Activated CD4-positive, alpha-beta T cell treated with anti-CD3 and anti-CD28 coated beads, Interleukin-2, amount 10 ng/mL, durations not matched to agents 7 days and 5 days (primary cell): ENCODE measurements around the gene CLTRN. TPM values are rescaled to one million over a fixed set of nuclear protein-coding genes. Genes with fewer than 3 reads are reported as not detected.
"Not testable (repeated sequence)": the region's sequence is repeated elsewhere in the genome, so short reads cannot be mapped to it uniquely, and the experiment has no call there.

Source experiments
- CTCF ChIA-PET: fragments of 350-600 bp; sonication (Branson Sonifier 250); formaldehyde crosslinking; loops from one replicate; lab custom pipeline; 2021; ENCODE audit warnings: antibody characterized with exemption; lab: Charles Lee
- POLR2A ChIA-PET: fragments of 350-600 bp; sonication (Branson Sonifier 250); formaldehyde crosslinking; loops from one replicate; lab custom pipeline; 2021; ENCODE audit warnings: antibody characterized with exemption; lab: Charles Lee
- DNase-seq: peaks from one replicate; pipeline ENCODE4 v3.0.0-alpha.2; 2020
- H3K27ac Mint-ChIP-seq: one replicate; pipeline ENCODE4 v1.8.0; 2021; ENCODE audit warnings: mild to moderate bottlenecking, moderate library complexity, mixed read lengths
- H3K27me3 Mint-ChIP-seq: one replicate; pipeline ENCODE4 v1.8.0; 2021; ENCODE audit warnings: mixed read lengths
- H3K36me3 Mint-ChIP-seq: one replicate; pipeline ENCODE4 v1.8.0; 2021; ENCODE audit warnings: low read depth, mixed read lengths
- H3K4me1 Mint-ChIP-seq: one replicate; pipeline ENCODE4 v1.8.0; 2021; ENCODE audit warnings: mixed read lengths
- H3K4me3 Mint-ChIP-seq: one replicate; pipeline ENCODE4 v1.8.0; 2021; ENCODE audit warnings: mild to moderate bottlenecking, moderate library complexity, mixed read lengths
- H3K9me3 Mint-ChIP-seq: one replicate; pipeline ENCODE4 v1.8.0; 2021; ENCODE audit warnings: mixed read lengths
- total RNA-seq, 2 experiments: library from RNA; stranded (reverse); gene quantifications; one replicate each; pipeline ENCODE4 v1.2.3, GENCODE V29; 2021

CLTRN gene, protein sequence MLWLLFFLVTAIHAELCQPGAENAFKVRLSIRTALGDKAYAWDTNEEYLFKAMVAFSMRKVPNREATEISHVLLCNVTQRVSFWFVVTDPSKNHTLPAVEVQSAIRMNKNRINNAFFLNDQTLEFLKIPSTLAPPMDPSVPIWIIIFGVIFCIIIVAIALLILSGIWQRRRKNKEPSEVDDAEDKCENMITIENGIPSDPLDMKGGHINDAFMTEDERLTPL
- under 1 TPM; 0.17 to 0.21 TPM for total RNA-seq

DNA sequence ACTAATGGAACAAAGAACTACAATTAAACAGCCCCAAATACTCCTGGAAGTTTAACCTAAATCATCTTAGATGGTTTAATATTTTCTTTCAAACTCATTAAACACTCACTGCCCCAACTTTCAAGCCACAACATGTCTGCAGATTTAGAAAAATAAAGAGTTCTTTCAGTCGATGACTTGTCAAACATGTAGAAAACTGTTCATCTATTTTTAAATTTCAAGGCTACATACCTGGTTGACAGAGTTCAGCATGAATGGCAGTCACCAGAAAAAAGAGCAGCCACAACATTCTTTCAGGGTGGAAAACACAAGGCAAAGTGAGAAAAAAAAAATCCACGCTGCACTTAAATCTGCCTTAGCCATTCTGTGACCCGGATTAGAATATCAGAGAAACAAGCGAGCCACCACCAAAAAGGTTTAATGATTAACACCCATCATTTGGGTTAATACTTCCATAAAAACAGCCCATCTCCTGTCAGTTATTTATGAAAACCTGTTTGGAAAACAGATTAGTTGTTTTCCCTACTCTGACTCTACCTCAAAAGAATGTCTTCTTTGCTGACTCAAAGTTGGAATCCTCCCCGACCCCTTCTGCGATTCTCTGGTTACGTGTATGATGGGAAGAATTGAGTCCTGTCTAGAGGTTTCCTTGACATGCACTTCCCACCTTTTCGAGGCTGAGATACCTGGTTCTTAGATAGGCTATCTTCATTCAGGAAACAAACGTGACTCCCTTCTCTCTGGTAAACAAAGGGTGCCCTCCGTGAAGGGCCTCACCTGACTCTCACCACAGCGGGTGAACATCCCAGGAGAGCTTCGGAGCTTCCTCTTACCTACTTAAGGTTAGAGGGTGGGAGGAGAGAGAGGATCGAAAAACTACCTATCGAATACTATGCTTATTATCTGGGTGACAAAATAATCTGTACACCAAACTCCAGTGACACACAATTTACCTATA lies at the start of gene CLTRN:
Gene CLTRN, minus strand, starts transcription at position 319 of the 958 bp plus-strand sequence. Its CDS starts 30 bp downstream, at position 289.
- Mint-ChIP-seq H3K27me3 (peaks cover 9% of the 10 kb centered on the region), H3K4me3 (no peak within 1 kb of the TSS), H3K9me3 (no peaks in the 10 kb centered on the region), H3K36me3 (no peaks in the 10 kb centered on the region), H3K27ac (no peak within 1 kb of the TSS), H3K4me1 (no peaks in the 10 kb centered on the region)
- DNase-seq, result no peak
- ChIA-PET CTCF (interaction anchor here (1.1 kb wide), 1 partner anchor 1930 kb away, joined by 3 read pairs; the partner anchor contains the start of genes OFD1 and TRAPPC2), POLR2A (no interaction called here)

DNA sequence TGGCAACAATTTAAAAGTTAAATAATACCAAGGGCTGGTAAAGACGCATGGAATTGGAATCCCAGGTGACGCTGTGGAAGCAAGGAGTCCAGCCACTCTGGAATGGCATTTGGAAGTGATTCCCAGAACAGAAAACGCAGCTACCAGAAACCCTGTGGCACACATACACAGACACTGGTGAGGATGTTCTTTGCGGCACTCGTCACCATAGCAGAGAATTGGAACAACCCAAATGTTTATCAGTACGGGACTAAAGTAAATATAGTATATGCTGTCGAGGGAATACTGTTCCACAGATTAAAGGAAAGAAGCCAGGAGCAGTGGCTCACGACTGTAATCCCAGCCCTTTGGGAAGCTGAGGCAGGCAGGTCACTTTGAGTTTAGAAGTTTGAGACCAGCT lies 39.7 kb upstream of the CLTRN start:
- H3K27ac Mint-ChIP-seq, CTCF ChIA-PET, H3K27me3 Mint-ChIP-seq, DNase-seq, H3K36me3 Mint-ChIP-seq, H3K9me3 Mint-ChIP-seq, H3K4me3 Mint-ChIP-seq, POLR2A ChIA-PET, H3K4me1 Mint-ChIP-seq: not testable (repeated sequence)

DNA sequence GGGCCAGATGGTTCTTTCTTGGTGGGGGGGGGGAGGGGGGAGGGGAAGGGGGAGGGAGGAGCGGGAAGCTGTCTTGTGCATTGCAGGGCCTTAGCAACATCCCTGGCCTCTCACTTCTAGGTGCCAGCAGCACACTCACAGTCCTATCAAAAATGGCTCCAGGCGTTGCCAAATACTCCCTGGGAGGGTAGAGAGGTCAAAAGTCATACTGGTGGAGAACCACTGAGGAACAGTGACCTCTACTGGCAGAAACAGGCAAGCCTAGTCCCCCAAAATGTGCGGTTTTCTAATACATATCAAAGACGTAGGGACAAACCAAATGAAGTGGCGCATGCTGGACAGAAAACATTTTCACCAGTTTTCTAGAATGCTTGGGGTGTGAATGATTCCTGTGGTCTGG lies 39.2 kb upstream of the CLTRN start:
- H3K4me3 Mint-ChIP-seq, H3K36me3 Mint-ChIP-seq, CTCF ChIA-PET, H3K27me3 Mint-ChIP-seq, H3K4me1 Mint-ChIP-seq, H3K9me3 Mint-ChIP-seq, H3K27ac Mint-ChIP-seq, DNase-seq, POLR2A ChIA-PET: not testable (repeated sequence)

DNA sequence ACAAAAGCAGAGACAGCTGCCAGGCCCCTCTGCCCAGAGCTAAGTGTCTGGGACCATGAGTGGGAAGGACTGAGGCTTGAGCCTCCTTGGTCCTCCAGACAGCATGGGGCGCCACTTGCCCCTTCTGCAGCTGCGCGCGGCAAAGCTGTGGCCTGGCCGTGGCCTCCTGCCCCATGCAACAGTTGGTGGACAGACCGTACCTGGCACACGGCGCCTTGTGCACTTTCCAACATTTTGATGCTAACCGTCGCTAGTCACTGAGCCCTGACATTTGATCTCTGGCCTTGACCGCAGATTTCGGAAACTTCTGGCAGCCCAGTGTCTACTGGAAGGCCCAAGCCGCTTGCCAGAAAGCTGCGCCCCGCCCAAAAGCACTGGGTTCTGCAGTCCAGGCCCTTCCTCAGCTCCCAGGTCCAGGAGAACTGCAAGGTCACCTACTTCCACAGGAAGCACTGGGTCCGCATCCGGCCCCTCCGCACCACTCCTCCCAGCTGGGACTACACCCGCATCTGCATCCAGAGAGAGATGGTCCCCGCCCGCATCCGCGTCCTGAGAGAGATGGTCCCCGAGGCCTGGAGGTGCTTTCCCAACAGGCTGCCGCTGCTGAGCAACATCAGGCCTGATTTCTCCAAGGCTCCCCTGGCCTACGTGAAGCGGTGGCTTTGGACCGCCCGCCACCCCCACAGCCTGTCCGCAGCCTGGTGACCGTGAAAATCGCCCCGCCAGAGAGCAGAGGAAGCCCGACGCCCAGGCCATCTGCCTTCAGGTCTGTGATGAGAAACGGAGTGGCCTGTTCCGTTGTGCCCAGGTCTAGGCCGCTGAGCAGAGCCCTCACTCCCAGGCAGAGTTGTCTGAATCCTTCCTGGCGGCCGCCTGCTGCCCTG lies 38.1 kb upstream of the CLTRN start:
- Mint-ChIP-seq H3K36me3 (peaks cover 5% of the 10 kb centered on the region), H3K27me3 (no peaks in the 10 kb centered on the region), H3K27ac (no peak overlapping the region), H3K9me3 (no peaks in the 10 kb centered on the region), H3K4me3 (no peak overlapping the region), H3K4me1 (no peaks in the 10 kb centered on the region)
- no peak for DNase-seq
- ChIA-PET CTCF (no interaction called here), POLR2A (no interaction called here)

DNA sequence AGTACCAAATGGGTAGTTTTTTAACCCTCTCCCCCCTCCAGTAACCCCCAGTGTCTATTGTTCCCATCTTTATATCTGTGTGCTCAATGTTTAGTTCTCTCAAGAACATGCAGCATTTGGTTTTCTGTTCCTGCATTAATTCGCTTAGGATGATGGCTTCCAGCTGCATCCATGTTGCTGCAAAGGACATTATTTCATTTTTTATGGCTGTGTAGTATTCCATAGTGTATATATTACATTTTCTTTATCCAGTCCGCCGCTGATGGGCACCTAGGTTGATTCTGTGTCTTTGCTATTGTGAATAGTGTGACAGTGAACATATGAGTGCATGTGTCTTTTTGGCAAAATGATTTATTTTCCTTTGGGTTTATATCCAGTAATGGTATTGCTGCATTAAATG lies 31.9 kb upstream of the CLTRN start:
- no peak overlapping the region for H3K27ac Mint-ChIP-seq
- no peak for DNase-seq
- H3K9me3 Mint-ChIP-seq, result no peaks in the 10 kb centered on the region
- no peaks in the 10 kb centered on the region for H3K27me3 Mint-ChIP-seq
- peaks cover 7% of the 10 kb centered on the region for H3K4me1 Mint-ChIP-seq
- peaks cover 6% of the 10 kb centered on the region for H3K36me3 Mint-ChIP-seq
- POLR2A ChIA-PET, result no interaction called here
- H3K4me3 Mint-ChIP-seq, result no peak overlapping the region
- CTCF ChIA-PET, result no interaction called here

DNA sequence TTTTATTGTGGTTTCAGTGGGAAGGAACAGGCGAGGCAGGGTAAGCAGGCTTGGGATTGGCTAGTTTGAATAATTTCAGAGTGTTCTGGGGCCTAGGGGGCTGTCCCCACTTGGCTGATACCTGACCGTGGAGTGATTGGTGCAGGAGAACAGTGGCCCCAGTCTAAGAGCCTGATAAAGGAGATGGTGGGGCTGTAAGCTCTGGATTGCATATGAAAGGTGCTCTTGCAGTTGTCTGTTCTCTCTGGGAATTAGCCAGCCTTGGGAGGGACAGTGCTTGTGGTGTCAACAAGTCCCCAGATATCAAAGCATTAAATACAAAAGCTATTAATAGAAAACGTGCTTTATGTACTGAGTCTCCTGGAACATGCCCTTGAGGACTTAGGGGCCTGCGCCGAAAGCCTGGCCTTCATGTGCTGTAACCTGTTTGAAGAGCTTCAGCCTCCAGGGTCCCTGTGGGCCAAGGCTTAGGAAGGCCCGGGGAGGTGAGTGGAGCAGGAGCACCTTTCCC lies 30.4 kb upstream of the CLTRN start:
- Mint-ChIP-seq H3K27ac (peak overlapping the region; percentile 6), H3K4me1 (peaks cover 7% of the 10 kb centered on the region), H3K4me3 (no peak overlapping the region), H3K36me3 (peaks cover 8% of the 10 kb centered on the region), H3K9me3 (no peaks in the 10 kb centered on the region), H3K27me3 (no peaks in the 10 kb centered on the region)
- CTCF ChIA-PET, result interaction anchor here (1.1 kb wide), 2 partner anchors 12 to 38 kb away, joined by 4 read pairs; no protein-coding TSS in a partner anchor
- POLR2A ChIA-PET, result no interaction called here
- DNase-seq, result no peak

DNA sequence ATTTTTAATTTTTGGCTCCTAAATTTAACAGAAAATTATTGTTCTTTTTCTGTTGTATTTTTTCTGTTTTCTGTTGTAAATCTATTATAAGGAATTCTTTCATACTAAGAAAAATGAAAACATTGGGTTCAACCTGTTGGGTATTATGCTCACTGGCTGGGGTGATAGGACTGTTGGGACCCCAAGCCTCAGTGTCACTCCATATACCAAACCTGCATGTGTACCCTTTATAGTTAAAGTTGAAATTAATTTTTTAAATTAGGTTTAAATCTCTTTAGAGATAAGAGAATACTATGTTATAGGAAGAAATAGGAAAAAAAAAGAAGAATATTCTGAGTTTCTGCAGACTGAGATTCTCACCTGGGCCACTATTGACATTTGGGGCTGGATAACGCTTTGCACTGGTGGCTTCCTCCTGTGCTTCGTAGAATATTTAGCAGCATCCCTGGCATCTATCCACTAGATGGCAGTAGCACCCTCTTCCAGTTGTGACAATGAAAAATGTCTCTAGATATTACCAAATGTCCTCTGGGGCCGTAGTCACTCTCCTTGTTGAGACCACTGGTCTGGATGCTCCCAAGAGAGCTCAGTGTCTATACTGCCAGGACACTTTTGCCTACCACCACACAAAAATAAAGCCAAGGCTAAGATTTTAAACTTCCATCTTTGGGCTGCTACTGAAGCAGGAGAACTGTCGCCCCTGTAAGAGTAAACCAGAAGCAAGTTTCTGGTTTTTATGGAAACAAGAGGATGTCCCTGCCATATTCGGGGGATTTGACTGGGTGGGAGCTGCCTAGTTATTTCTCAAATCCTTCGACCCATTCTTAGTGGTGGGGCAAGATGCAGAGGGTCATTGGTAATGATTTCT lies 22.4 kb upstream of the CLTRN start:
- DNase-seq, result peak; percentile 69
- H3K4me3 Mint-ChIP-seq, result no peak overlapping the region
- H3K27ac Mint-ChIP-seq, result peak overlapping the region; percentile 80

DNA sequence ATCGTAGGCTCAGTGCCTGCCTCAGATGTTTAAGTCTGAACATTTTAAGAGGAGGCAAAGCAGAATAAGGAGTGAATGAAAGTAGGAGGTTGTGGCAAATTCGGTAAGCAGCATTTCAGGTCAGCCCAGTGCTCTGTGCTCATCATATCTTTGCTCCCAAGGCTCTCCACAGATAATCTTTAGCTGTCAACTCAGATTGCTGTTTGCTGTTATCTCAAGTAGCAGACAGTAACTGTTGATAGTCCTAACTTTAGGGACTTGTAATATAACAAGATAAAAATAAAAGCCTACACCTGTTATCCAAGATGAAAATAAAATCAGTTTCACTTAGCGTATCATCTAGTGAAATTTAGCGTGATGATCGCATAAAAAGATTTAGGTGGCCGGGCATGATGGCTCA lies 18.6 kb upstream of the CLTRN start:
- Mint-ChIP-seq H3K4me3 (no peak overlapping the region), H3K36me3 (no peaks in the 10 kb centered on the region), H3K27me3 (no peaks in the 10 kb centered on the region), H3K9me3 (no peaks in the 10 kb centered on the region), H3K4me1 (peaks cover 21% of the 10 kb centered on the region), H3K27ac (no peak overlapping the region)
- no peak for DNase-seq
- CTCF ChIA-PET, result interaction anchor here (0.6 to 1.3 kb wide), 2 partner anchors 12 to 56 kb away, joined by 3 to 4 read pairs; no protein-coding TSS in a partner anchor
- POLR2A ChIA-PET, result no interaction called here

More for the DNA sequence above, 22.4 kb upstream of the CLTRN start:
- Mint-ChIP-seq H3K27me3 (no peaks in the 10 kb centered on the region), H3K4me1 (peaks cover 15% of the 10 kb centered on the region), H3K36me3 (peaks cover 8% of the 10 kb centered on the region), H3K9me3 (no peaks in the 10 kb centered on the region)
- CTCF ChIA-PET, result no interaction called here
- POLR2A ChIA-PET, result no interaction called here

DNA sequence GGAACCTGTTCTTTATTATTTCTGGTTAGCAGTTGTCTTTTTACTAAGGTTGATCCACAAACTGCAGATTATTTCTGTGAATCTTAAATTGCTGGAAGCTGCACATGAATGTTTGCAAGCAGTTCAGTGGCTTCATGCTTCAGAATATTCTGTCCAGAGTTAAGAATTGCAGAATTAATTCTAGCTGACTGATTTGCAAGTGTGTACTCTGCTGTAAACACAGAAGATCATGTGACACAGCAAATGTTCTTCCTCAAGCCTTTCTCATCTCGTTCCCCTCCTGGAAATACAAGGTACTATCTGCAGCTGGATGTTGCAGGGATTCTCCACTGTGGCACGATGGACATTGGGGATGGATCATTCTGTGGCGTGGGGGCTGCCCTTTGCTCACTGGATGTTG lies 16.8 kb upstream of the CLTRN start:
- Mint-ChIP-seq H3K4me3 (no peak overlapping the region), H3K4me1 (peaks cover 21% of the 10 kb centered on the region), H3K36me3 (no peaks in the 10 kb centered on the region), H3K27me3 (no peaks in the 10 kb centered on the region), H3K9me3 (no peaks in the 10 kb centered on the region), H3K27ac (no peak overlapping the region)
- no peak for DNase-seq
- POLR2A ChIA-PET, result no interaction called here
- CTCF ChIA-PET, result no interaction called here

DNA sequence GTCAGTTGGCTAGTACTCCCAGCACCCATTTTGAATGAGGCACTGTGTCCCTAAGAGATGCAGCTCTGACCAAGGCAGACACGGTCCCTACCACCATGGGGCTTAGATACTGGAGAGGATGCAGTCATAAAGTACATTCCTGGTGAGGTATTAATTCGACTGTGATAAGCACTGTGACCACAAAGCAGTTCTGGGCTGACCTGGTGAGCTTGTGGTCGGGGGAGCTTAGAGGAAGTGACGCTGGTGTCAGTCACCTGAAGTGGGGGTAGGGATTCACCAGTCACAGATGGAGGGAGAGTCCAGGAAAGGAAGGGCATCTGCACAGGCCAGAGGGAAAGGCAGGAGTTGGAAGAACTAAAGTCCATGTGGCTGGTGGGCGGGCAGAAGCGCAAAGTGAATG lies 15.8 kb upstream of the CLTRN start:
- no peaks in the 10 kb centered on the region for H3K36me3 Mint-ChIP-seq
- no peak overlapping the region for H3K4me3 Mint-ChIP-seq
- H3K4me1 Mint-ChIP-seq, result peaks cover 21% of the 10 kb centered on the region
- CTCF ChIA-PET, result no interaction called here
- no peak overlapping the region for H3K27ac Mint-ChIP-seq
- no peaks in the 10 kb centered on the region for H3K9me3 Mint-ChIP-seq
- POLR2A ChIA-PET, result no interaction called here
- DNase-seq, result no peak
- H3K27me3 Mint-ChIP-seq, result no peaks in the 10 kb centered on the region

DNA sequence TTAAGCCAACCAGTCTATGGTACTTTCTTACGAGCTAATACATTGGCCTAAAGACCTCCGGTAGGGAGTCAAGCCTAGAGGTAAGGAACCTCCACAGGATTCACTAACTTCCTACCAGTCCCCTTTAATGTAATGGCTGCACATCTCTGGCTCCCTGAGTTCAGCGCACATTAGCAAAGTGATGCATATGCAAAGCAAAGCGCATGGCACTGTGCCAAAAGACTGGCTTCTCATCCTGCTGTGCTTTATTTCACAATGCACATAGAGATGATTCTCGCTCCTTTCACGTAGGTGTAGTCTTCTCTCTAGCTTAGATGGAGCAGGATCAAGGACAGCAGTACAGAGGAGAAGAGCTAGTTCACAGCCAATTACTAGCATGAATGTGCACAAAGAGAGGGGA lies 14.6 kb upstream of the CLTRN start:
- Mint-ChIP-seq H3K4me1 (peaks cover 18% of the 10 kb centered on the region), H3K27ac (no peak overlapping the region), H3K36me3 (no peaks in the 10 kb centered on the region), H3K4me3 (no peak overlapping the region), H3K9me3 (no peaks in the 10 kb centered on the region), H3K27me3 (no peaks in the 10 kb centered on the region)
- POLR2A ChIA-PET, result no interaction called here
- no peak for DNase-seq
- CTCF ChIA-PET, result no interaction called here

DNA sequence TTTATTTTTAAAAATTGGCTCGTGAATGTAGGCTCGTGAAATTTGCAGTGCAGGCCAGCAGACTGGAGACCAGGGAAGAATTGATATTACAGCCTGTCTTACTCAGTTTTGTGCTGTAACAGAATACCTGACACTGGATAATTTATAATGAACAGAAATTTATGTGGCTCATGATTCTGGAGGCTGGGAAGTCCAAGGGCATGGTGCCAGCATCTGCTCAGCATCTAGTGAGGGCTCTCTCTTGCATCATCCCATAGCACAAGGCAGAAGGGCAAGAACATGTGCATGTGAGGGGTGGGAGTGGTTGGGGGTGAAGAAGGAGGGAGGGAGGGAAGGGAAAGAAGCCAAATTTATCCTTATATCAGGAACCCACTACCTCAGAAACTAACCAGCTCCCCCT lies 13.7 kb upstream of the CLTRN start:
- no peaks in the 10 kb centered on the region for H3K27me3 Mint-ChIP-seq
- no peaks in the 10 kb centered on the region for H3K9me3 Mint-ChIP-seq
- H3K4me3 Mint-ChIP-seq, result no peak overlapping the region
- H3K36me3 Mint-ChIP-seq, result no peaks in the 10 kb centered on the region
- CTCF ChIA-PET, result no interaction called here
- POLR2A ChIA-PET, result no interaction called here
- H3K4me1 Mint-ChIP-seq, result peaks cover 23% of the 10 kb centered on the region
- no peak for DNase-seq
- H3K27ac Mint-ChIP-seq, result no peak overlapping the region
